Liver (tissue), 9 donors: Measurements from ENCODE around the gene GUCD1. TPM values are rescaled to one million over a fixed set of nuclear protein-coding genes. Genes with fewer than 3 reads are reported as not detected.
A peak's percentile ranks its signal among the peaks of the same experiment; 100 is the strongest.

ENCODE experiments used
- DNase-seq: peaks from one replicate; pipeline ENCODE4 v3.0.0-alpha.2; 2017; ENCODE audit warnings: low spot score
- H3K27ac ChIP-seq, 2 donors: one replicate each; pipeline ENCODE4 v1.7.0; 2013; ENCODE audit warnings: inconsistent platforms in 2 of 2, low read length in 2 of 2, control low read depth in 1 of 2, low read depth in 1 of 2, mild to moderate bottlenecking in 1 of 2
- H3K27me3 ChIP-seq, 4 donors: one replicate each; pipeline versions ENCODE4 v1.6.1 to v1.7.0; 2013; ENCODE audit warnings: low read length in 3 of 4, inconsistent platforms in 1 of 4, mild to moderate bottlenecking in 1 of 4, moderate library complexity in 1 of 4; ENCODE audit not compliant: control insufficient read depth in 4 of 4, insufficient read depth in 4 of 4
- H3K36me3 ChIP-seq, 4 donors: one replicate each; pipeline versions ENCODE4 v1.6.1 to v1.7.0; 2013; ENCODE audit warnings: low read length in 3 of 4, mild to moderate bottlenecking in 3 of 4, low read depth in 1 of 4, moderate library complexity in 1 of 4; ENCODE audit not compliant: control insufficient read depth in 4 of 4, insufficient read depth in 3 of 4
- H3K4me1 ChIP-seq, 4 donors: one replicate each; pipeline versions ENCODE4 v1.6.1 to v1.7.0; 2013; ENCODE audit warnings: low read length in 3 of 4, mild to moderate bottlenecking in 3 of 4, moderate library complexity in 1 of 4; ENCODE audit not compliant: control insufficient read depth in 4 of 4, insufficient read depth in 4 of 4
- H3K4me3 ChIP-seq, 3 donors: one replicate each; pipeline versions ENCODE4 v1.6.1 to v1.7.0; 2013; ENCODE audit warnings: low read length in 3 of 3, control low read depth in 1 of 3, low read depth in 1 of 3, mild to moderate bottlenecking in 1 of 3
- H3K9ac ChIP-seq, 2 donors: one replicate each; pipeline ENCODE4 v1.7.0; 2013; ENCODE audit warnings: low read length in 2 of 2, mild to moderate bottlenecking in 2 of 2, moderate library complexity in 2 of 2, control low read depth in 1 of 2, low read depth in 1 of 2
- H3K9me3 ChIP-seq, 4 donors: one replicate each; pipeline versions ENCODE4 v1.6.1 to v1.7.0; 2013; ENCODE audit warnings: low read length in 3 of 4; ENCODE audit not compliant: control insufficient read depth in 4 of 4
- ATF3 ChIP-seq: IDR thresholded peaks from 2 replicates; pipeline ENCODE4 v1.6.1; 2016; ENCODE audit warnings: antibody characterized with exemption
- EGR1 ChIP-seq, 2 donors: IDR thresholded peaks; 2 replicates each; pipeline ENCODE4 v1.6.1; 2016 to 2018; ENCODE audit warnings: antibody characterized with exemption in 2 of 2, low read depth in 2 of 2
- FOXA1 ChIP-seq: IDR thresholded peaks from 2 replicates; pipeline ENCODE4 v1.6.1; 2016; ENCODE audit warnings: antibody characterized with exemption
- FOXA2 ChIP-seq: IDR thresholded peaks from 2 replicates; pipeline ENCODE4 v1.6.1; 2016; ENCODE audit warnings: antibody characterized with exemption
- GABPA ChIP-seq, 2 donors: IDR thresholded peaks in 1 of 2; conservative IDR thresholded peaks in 1 of 2; 2 replicates each; pipeline ENCODE4 v1.6.1; 2016; ENCODE audit warnings: antibody characterized with exemption in 2 of 2, mild to moderate bottlenecking in 1 of 2, moderate library complexity in 1 of 2
- HNF4A ChIP-seq, 2 donors: conservative IDR thresholded peaks; 2 replicates each; pipeline ENCODE4 v1.6.1; 2016; ENCODE audit warnings: antibody characterized with exemption in 2 of 2, mild to moderate bottlenecking in 2 of 2
- HNF4G ChIP-seq: IDR thresholded peaks from 2 replicates; pipeline ENCODE4 v1.6.1; 2016; ENCODE audit warnings: antibody characterized with exemption
- JUND ChIP-seq, 2 donors: IDR thresholded peaks; 2 replicates each; pipeline ENCODE4 v1.6.1; 2016; ENCODE audit warnings: antibody characterized with exemption in 2 of 2
- NR2F2 ChIP-seq: IDR thresholded peaks from 2 replicates; pipeline ENCODE4 v1.6.1; 2016; ENCODE audit warnings: antibody characterized with exemption
- RAD21 ChIP-seq, 2 donors: IDR thresholded peaks; 2 replicates each; pipeline ENCODE4 v1.6.1; 2016; ENCODE audit warnings: antibody characterized with exemption in 2 of 2, mild to moderate bottlenecking in 2 of 2
- REST ChIP-seq: IDR thresholded peaks from 2 replicates; pipeline ENCODE4 v1.6.1; 2016; ENCODE audit warnings: antibody characterized with exemption, mild to moderate bottlenecking
- RXRA ChIP-seq, 2 donors: IDR thresholded peaks; 2 replicates each; pipeline ENCODE4 v1.6.1; 2017 to 2018; ENCODE audit warnings: antibody characterized with exemption in 2 of 2, mild to moderate bottlenecking in 1 of 2
- SP1 ChIP-seq: IDR thresholded peaks from 2 replicates; pipeline ENCODE4 v1.6.1; 2018; ENCODE audit warnings: antibody characterized with exemption, mild to moderate bottlenecking
- YY1 ChIP-seq: IDR thresholded peaks from 2 replicates; pipeline ENCODE4 v1.6.1; 2016; ENCODE audit warnings: antibody characterized with exemption, mild to moderate bottlenecking
- WGBS: extraction: QIAGEN DNeasy Blood & Tissue Kit; methylation state at CpG from one replicate; pipeline ENCODE4 v1.1.7; 2013; 5-methylcytosine and 5-hydroxymethylcytosine counted together
- polyA plus RNA-seq, 2 donors: library from polyadenylated mRNA; stranded (reverse) in 1 of 2; unstranded in 1 of 2; fragments of 200-250 nt in 1 of 2; fragments of >200 nt in 1 of 2; fragmentation: Nextera tagmentation in 1 of 2; extraction: Ambion mirVana in 1 of 2; gene quantifications; one replicate each; pipeline versions ENCODE4 v1.2.1 to v1.2.3, GENCODE V29; 2013 to 2015
- total RNA-seq, 2 donors: library from RNA; depleted of rRNA; stranded (reverse); fragments of >200 nt; gene quantifications; one replicate each; pipeline ENCODE4 v1.2.3, GENCODE V29; 2014
- TF ChIP-seq, protein P1 (sequence below): IDR thresholded peaks from 2 replicates; pipeline ENCODE4 v1.6.1; 2016; ENCODE audit warnings: antibody characterized with exemption
- TF ChIP-seq, protein P2 (sequence below): IDR thresholded peaks from 2 replicates; pipeline ENCODE4 v1.6.1; 2016; ENCODE audit warnings: antibody characterized with exemption
- TF ChIP-seq, protein P3 (sequence below): fragments of 150-350 bp; IDR thresholded peaks from 2 replicates; pipeline ENCODE4 v1.5.1; 2017; ENCODE audit warnings: improper control_type of control experiment, low read depth, low read length; ENCODE audit not compliant: missing input control
- donor health status: healthy.
- donor health status: healthy.
- donor health status: healthy.
- donor health status: healthy.
- donor health status: healthy.

Gene GUCD1
- total and polyA plus RNA-seq, 4 donors: 118 to 202 (median 179) TPM

DNA sequence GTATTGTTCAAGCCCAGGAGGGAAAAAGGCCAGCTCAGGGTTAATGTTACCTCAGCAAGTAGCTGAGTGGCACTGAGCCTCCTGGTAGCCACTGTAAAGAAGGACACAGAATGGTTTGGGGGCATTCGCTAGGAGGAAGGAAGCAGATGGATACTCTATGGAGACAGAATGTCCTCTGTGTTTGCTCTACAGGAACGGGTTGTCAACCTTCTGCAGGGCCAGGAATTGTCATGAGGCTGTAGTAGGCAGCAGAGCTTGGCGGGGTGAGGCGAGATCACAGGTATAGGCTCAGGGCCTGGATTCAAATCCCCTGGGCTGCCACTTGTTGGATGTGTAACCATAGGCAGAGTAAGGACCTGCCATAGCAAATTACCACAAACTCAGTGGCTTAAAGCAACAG is 40.9 kb upstream of the GUCD1 start:
- Histone ChIP-seq H3K36me3 (no peaks in the 10 kb centered on the region), H3K4me1 (peaks cover 20 to 38% (median 30%) of the 10 kb centered on the region in 4 donors), H3K27ac (peak overlapping the region in 1 of 2 donors; percentile 0), H3K9ac (no peak overlapping the region), H3K9me3 (no peaks in the 10 kb centered on the region), H3K27me3 (no peaks in the 10 kb centered on the region), H3K4me3 (no peak overlapping the region)
- 83% methylated on average over 4 of the region's 4 CpGs for WGBS
- TF ChIP-seq FOXA2 (no peak), HNF4A (conservative IDR thresholded peaks at IDR 0.05) (no peak), EGR1 (IDR thresholded peaks at IDR 0.05; ENCODE audit: low read depth in 2 of 2) (no peak), RAD21 (IDR thresholded peaks at IDR 0.05) (no peak), YY1 (no peak), SP1 (no peak), FOXA1 (no peak), RXRA (IDR thresholded peaks at IDR 0.05) (no peak), HNF4G (no peak), REST (no peak), JUND (IDR thresholded peaks at IDR 0.05) (no peak), NR2F2 (no peak)
- TF ChIP-seq, protein P1, sequence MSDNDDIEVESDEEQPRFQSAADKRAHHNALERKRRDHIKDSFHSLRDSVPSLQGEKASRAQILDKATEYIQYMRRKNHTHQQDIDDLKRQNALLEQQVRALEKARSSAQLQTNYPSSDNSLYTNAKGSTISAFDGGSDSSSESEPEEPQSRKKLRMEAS: no peak
- TF ChIP-seq, protein P2, sequence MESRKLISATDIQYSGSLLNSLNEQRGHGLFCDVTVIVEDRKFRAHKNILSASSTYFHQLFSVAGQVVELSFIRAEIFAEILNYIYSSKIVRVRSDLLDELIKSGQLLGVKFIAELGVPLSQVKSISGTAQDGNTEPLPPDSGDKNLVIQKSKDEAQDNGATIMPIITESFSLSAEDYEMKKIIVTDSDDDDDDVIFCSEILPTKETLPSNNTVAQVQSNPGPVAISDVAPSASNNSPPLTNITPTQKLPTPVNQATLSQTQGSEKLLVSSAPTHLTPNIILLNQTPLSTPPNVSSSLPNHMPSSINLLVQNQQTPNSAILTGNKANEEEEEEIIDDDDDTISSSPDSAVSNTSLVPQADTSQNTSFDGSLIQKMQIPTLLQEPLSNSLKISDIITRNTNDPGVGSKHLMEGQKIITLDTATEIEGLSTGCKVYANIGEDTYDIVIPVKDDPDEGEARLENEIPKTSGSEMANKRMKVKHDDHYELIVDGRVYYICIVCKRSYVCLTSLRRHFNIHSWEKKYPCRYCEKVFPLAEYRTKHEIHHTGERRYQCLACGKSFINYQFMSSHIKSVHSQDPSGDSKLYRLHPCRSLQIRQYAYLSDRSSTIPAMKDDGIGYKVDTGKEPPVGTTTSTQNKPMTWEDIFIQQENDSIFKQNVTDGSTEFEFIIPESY: no peak
- TF ChIP-seq, protein P3, sequence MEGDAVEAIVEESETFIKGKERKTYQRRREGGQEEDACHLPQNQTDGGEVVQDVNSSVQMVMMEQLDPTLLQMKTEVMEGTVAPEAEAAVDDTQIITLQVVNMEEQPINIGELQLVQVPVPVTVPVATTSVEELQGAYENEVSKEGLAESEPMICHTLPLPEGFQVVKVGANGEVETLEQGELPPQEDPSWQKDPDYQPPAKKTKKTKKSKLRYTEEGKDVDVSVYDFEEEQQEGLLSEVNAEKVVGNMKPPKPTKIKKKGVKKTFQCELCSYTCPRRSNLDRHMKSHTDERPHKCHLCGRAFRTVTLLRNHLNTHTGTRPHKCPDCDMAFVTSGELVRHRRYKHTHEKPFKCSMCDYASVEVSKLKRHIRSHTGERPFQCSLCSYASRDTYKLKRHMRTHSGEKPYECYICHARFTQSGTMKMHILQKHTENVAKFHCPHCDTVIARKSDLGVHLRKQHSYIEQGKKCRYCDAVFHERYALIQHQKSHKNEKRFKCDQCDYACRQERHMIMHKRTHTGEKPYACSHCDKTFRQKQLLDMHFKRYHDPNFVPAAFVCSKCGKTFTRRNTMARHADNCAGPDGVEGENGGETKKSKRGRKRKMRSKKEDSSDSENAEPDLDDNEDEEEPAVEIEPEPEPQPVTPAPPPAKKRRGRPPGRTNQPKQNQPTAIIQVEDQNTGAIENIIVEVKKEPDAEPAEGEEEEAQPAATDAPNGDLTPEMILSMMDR: no peak
- DNase-seq: no peak

- Histone ChIP-seq H3K27ac (peak overlapping the region in 1 of 2 donors; percentile 75), H3K9ac (no peak overlapping the region)
- 95% methylated on average over 6 of the region's 6 CpGs for WGBS
- TF ChIP-seq HNF4A (conservative IDR thresholded peaks at IDR 0.05) (no peak), RXRA (IDR thresholded peaks at IDR 0.05) (no peak), ATF3 (no peak), GABPA (IDR thresholded peaks at IDR 0.05 in 1 of 2, conservative IDR thresholded peaks at IDR 0.05 in 1 of 2) (no peak), YY1 (no peak), HNF4G (no peak), EGR1 (IDR thresholded peaks at IDR 0.05; ENCODE audit: low read depth in 2 of 2) (no peak), FOXA2 (no peak), FOXA1 (no peak), REST (no peak), JUND (IDR thresholded peaks at IDR 0.05) (no peak)
- TF ChIP-seq, protein P2: no peak
- TF ChIP-seq, protein P1: no peak
Measured at GRCh38 chr22:24595228-24595627, 40.3 kb upstream of the GUCD1 start.

More at GRCh38 chr22:24595228-24595627, 40.3 kb upstream of the GUCD1 start:
- H3K36me3 ChIP-seq: no peaks in the 10 kb centered on the region
- peaks cover 20 to 38% (median 30%) of the 10 kb centered on the region in 4 donors for H3K4me1 ChIP-seq
- H3K27me3 ChIP-seq: no peaks in the 10 kb centered on the region
- no peak for DNase-seq
- no peak overlapping the region for H3K4me3 ChIP-seq
- H3K9me3 ChIP-seq: no peaks in the 10 kb centered on the region
